HCT116 (cell line): ENCODE data around the gene PBX1. TPM values are rescaled to one million over a fixed set of nuclear protein-coding genes. Genes with fewer than 3 reads are reported as not detected.

Source experiments
- ATAC-seq: fragments of 200-7000 bp; cut with Tn5 transposase; 2 replicates; pipeline ENCODE4 v1.9.1; 2020; ENCODE audit warnings: mild to moderate bottlenecking, moderate library complexity
- BruUV-seq: library from RNA; stranded (reverse); fragments of 400-500 nt; replicated peaks from 2 replicates; lab custom pipeline; 2021; lab: Mats Ljungman, UMichigan
- CTCF ChIA-PET: fragments of 300-600 bp; sonication (Branson Sonifier 250); formaldehyde crosslinking; loops from one replicate; lab custom pipeline; 2021; ENCODE audit warnings: antibody characterized with exemption; lab: Charles Lee
- POLR2A ChIA-PET: fragments of 300-600, 350-600 bp; sonication (Branson Sonifier 250); formaldehyde crosslinking; loops from one replicate; lab custom pipeline; 2021; ENCODE audit warnings: antibody characterized with exemption; lab: Charles Lee
- RAD21 ChIA-PET, 2 experiments: fragments of 300-600 bp; sonication (Branson Sonifier 250); formaldehyde crosslinking; loops; one replicate each; lab custom pipeline; 2023; ENCODE audit warnings: low total read pairs in 2 of 2; ENCODE audit not compliant: uncharacterized antibody in 2 of 2, unreplicated experiment in 2 of 2, low non-redundant PET in 1 of 2; lab: Charles Lee
- DNase-seq: peaks from one replicate; pipeline ENCODE4 v3.0.0-alpha.2; 2010; ENCODE audit warnings: low read depth, low spot score
- H2AFZ ChIP-seq: fragments of 200-600 bp; shearing (Covaris generic), sonication (generic); 2 replicates; pipeline ENCODE4 v1.6.1; 2017; ENCODE audit warnings: low read depth, mixed run types, mixed read lengths, antibody characterized with exemption, low read length; ENCODE audit not compliant: poor library complexity, severe bottlenecking
- H3K27ac ChIP-seq: 2 replicates; pipeline ENCODE4 v1.5.1; 2012; ENCODE audit warnings: low read depth, low read length
- H3K27me3 ChIP-seq: fragments of 200-600 bp; sonication (generic); 2 replicates; pipeline ENCODE4 v1.6.1; 2016; ENCODE audit warnings: mixed run types, low read length, mixed read lengths; ENCODE audit not compliant: insufficient read depth
- H3K36me3 ChIP-seq, 2 experiments: fragments of 200-500 bp in 1 of 2; fragments of 200-600 bp in 1 of 2; sonication (Bioruptor generic) in 1 of 2; sonication (generic) in 1 of 2; 2 replicates each; pipeline versions ENCODE4 v1.5.1 to v1.6.1; 2014 to 2016; ENCODE audit warnings: low read length in 2 of 2, inconsistent platforms in 1 of 2, mixed read lengths in 1 of 2, mixed run types in 1 of 2; ENCODE audit not compliant: insufficient read depth in 2 of 2, control insufficient read depth in 1 of 2
- H3K4me1 ChIP-seq, 2 experiments: fragments of 200-600 bp in 1 of 2; sonication (generic) in 1 of 2; 2 replicates each; pipeline versions ENCODE4 v1.5.1 to v1.6.1; 2012 to 2017; ENCODE audit warnings: low read length in 2 of 2, inconsistent platforms in 1 of 2, mild to moderate bottlenecking in 1 of 2, mixed read lengths in 1 of 2, mixed run types in 1 of 2, moderate library complexity in 1 of 2; ENCODE audit not compliant: insufficient read depth in 2 of 2, control insufficient read depth in 1 of 2
- H3K4me2 ChIP-seq: fragments of 200-600 bp; sonication (generic); 2 replicates; pipeline ENCODE4 v1.6.1; 2017; ENCODE audit warnings: mixed run types, low read length, mixed read lengths
- H3K4me3 ChIP-seq, 2 experiments: fragments of 200-600 bp in 1 of 2; sonication (generic) in 1 of 2; replicated peaks in 1 of 2; 2 replicates each; pipeline ENCODE4 v1.5.1; 2011 to 2016; ENCODE audit warnings: low read length in 2 of 2, control low read depth in 1 of 2, low read depth in 1 of 2, mild to moderate bottlenecking in 1 of 2, mixed read lengths in 1 of 2, mixed run types in 1 of 2
- H3K79me2 ChIP-seq: fragments of 200-600 bp; sonication (generic); 2 replicates; pipeline ENCODE4 v1.6.1; 2017; ENCODE audit warnings: mild to moderate bottlenecking, mixed run types, low read length, moderate library complexity, mixed read lengths; ENCODE audit not compliant: insufficient read depth
- H3K9ac ChIP-seq: fragments of 200-600 bp; sonication (generic); 2 replicates; pipeline ENCODE4 v1.6.1; 2016; ENCODE audit warnings: low read length, mixed read lengths
- H3K9me2 ChIP-seq: fragments of 200-600 bp; sonication (generic), shearing (Covaris generic); 2 replicates; pipeline ENCODE4 v1.6.1; 2017; ENCODE audit warnings: mixed run types, mild to moderate bottlenecking, moderate library complexity; ENCODE audit not compliant: insufficient read depth
- H3K9me3 ChIP-seq, 2 experiments: fragments of 200-500 bp in 1 of 2; fragments of 200-600 bp in 1 of 2; sonication (Bioruptor generic) in 1 of 2; sonication (generic) in 1 of 2; 2 replicates each; pipeline ENCODE4 v1.6.1; 2014 to 2017; ENCODE audit warnings: low read length in 2 of 2, mixed read lengths in 2 of 2, inconsistent platforms in 1 of 2, low read depth in 1 of 2, mild to moderate bottlenecking in 1 of 2, mixed run types in 1 of 2, moderate library complexity in 1 of 2; ENCODE audit not compliant: control insufficient read depth in 1 of 2, insufficient read depth in 1 of 2
- H4K20me1 ChIP-seq: fragments of 200-600 bp; sonication (generic), shearing (Covaris generic); 2 replicates; pipeline ENCODE4 v1.6.1; 2017; ENCODE audit warnings: mixed run types, mild to moderate bottlenecking, moderate library complexity; ENCODE audit not compliant: insufficient read depth
- CBX3 ChIP-seq: IDR thresholded peaks from 2 replicates; pipeline ENCODE4 v1.6.1; 2012; ENCODE audit warnings: low read depth
- CEBPB ChIP-seq: IDR thresholded peaks from 2 replicates; pipeline ENCODE4 v1.6.1; 2012; ENCODE audit warnings: low read depth
- CTCF ChIP-seq, 3 experiments: fragments of 200-600 bp in 1 of 3; sonication (generic) in 1 of 3; IDR thresholded peaks in 2 of 3; conservative IDR thresholded peaks in 1 of 3; 2 replicates each; pipeline ENCODE4 v1.5.1; 2012 to 2017; ENCODE audit warnings: low read depth in 2 of 3, low read length in 2 of 3, antibody characterized with exemption in 1 of 3, borderline replicate concordance in 1 of 3, control low read depth in 1 of 3, mild to moderate bottlenecking in 1 of 3, mixed read lengths in 1 of 3, mixed run types in 1 of 3, moderate library complexity in 1 of 3; ENCODE audit not compliant: insufficient read depth in 1 of 3
- EGR1 ChIP-seq: IDR thresholded peaks from 2 replicates; pipeline ENCODE4 v1.6.1; 2012; ENCODE audit warnings: low read depth
- ELF1 ChIP-seq: IDR thresholded peaks from 2 replicates; pipeline ENCODE4 v1.6.1; 2012; ENCODE audit warnings: low read depth, borderline replicate concordance
- EZH2 ChIP-seq: fragments of 200-600 bp; sonication (generic); IDR thresholded peaks from 2 replicates; pipeline ENCODE4 v1.6.1; 2017; ENCODE audit warnings: antibody characterized with exemption, mixed run types
- EZH2phosphoT487 ChIP-seq: fragments of 200-600 bp; IDR thresholded peaks from 2 replicates; pipeline ENCODE4 v1.6.1; 2018; ENCODE audit warnings: antibody characterized with exemption, borderline replicate concordance
- FOSL1 ChIP-seq: IDR thresholded peaks from 2 replicates; pipeline ENCODE4 v1.6.1; 2012; ENCODE audit warnings: low read depth
- JUND ChIP-seq: IDR thresholded peaks from 2 replicates; pipeline ENCODE4 v1.6.1; 2012
- MAX ChIP-seq: IDR thresholded peaks from 2 replicates; pipeline ENCODE4 v1.6.1; 2012
- POLR2A ChIP-seq: IDR thresholded peaks from 2 replicates; pipeline ENCODE4 v1.7.0; 2011; ENCODE audit warnings: borderline replicate concordance; ENCODE audit not compliant: insufficient read depth, insufficient read length; ENCODE audit errors: extremely low read depth
- POLR2AphosphoS5 ChIP-seq: IDR thresholded peaks from 2 replicates; pipeline ENCODE4 v1.6.1; 2011; ENCODE audit warnings: mild to moderate bottlenecking, low read depth, low read length, moderate library complexity
- RAD21 ChIP-seq: IDR thresholded peaks from 2 replicates; pipeline ENCODE4 v1.6.1; 2012; ENCODE audit warnings: low read depth, mild to moderate bottlenecking
- REST ChIP-seq: IDR thresholded peaks from 2 replicates; pipeline ENCODE4 v1.6.1; 2012; ENCODE audit warnings: low read depth
- SIN3A ChIP-seq: IDR thresholded peaks from 2 replicates; pipeline ENCODE4 v1.6.1; 2012; ENCODE audit warnings: low read depth
- SP1 ChIP-seq: IDR thresholded peaks from 2 replicates; pipeline ENCODE4 v1.6.1; 2012; ENCODE audit warnings: low read depth
- SRF ChIP-seq: IDR thresholded peaks from 2 replicates; pipeline ENCODE4 v1.6.1; 2012; ENCODE audit warnings: low read depth
- TCF7L2 ChIP-seq: IDR thresholded peaks from 2 replicates; pipeline ENCODE4 v1.7.0; 2011; ENCODE audit warnings: borderline replicate concordance, inconsistent platforms; ENCODE audit not compliant: insufficient read depth, insufficient read length; ENCODE audit errors: extremely low read depth
- YY1 ChIP-seq: IDR thresholded peaks from 2 replicates; pipeline ENCODE4 v1.6.1; 2011; ENCODE audit warnings: low read length, low read depth, moderate library complexity, mild to moderate bottlenecking; ENCODE audit not compliant: insufficient replicate concordance; ENCODE audit errors: extremely low read depth
- ZFX ChIP-seq: fragments of 450-650 bp; IDR thresholded peaks from 2 replicates; pipeline ENCODE4 v1.6.1; 2017
- intact Hi-C: fragments of 100-400 bp; cut with micrococcal nuclease; formaldehyde crosslinking; loops from 2 replicates; pipeline ENCODE4 v1.10.0; 2022
- total RNA-seq: library from RNA; stranded (reverse); gene quantifications from one replicate; pipeline ENCODE4 v1.2.1, GENCODE V29; 2021; ENCODE audit not compliant: unreplicated experiment

The PBX1 gene
- total RNA-seq, 1 experiment from 2014 or later, result 29.6 TPM

GRCh38 chr1:164841702-164842465 is 282.9 kb downstream of the PBX1 start:
- H3K27me3 ChIP-seq, result no peaks in the 10 kb centered on the region
- H3K9me2 ChIP-seq, result no peaks in the 10 kb centered on the region
- ATAC-seq (no peak), DNase-seq (no peak)
- H3K4me3 ChIP-seq, result no peak overlapping the region
- intact Hi-C loops, result no loop called here
- H3K9me3 ChIP-seq, result no peaks in the 10 kb centered on the region
- no peaks in the 10 kb centered on the region for H3K79me2 ChIP-seq
- H3K36me3 ChIP-seq, result no peaks in the 10 kb centered on the region
- no peak overlapping the region for H3K9ac ChIP-seq
- BruUV-seq, result no TSS peak
- H4K20me1 ChIP-seq, result no peaks in the 10 kb centered on the region
- no peak overlapping the region for H3K4me2 ChIP-seq
- RAD21 ChIA-PET, result interaction anchor here in 1 of 2 experiments (0.5 kb wide), 1 partner anchor 54 kb away, joined by 3 read pairs; no protein-coding TSS in a partner anchor
- no peaks in the 10 kb centered on the region for H3K4me1 ChIP-seq
- no peak overlapping the region for H3K27ac ChIP-seq
- CTCF ChIA-PET, result no interaction called here
- no peak overlapping the region for H2AFZ ChIP-seq
- POLR2A ChIA-PET, result no interaction called here
- TF ChIP-seq REST (no peak), CEBPB (no peak), JUND (no peak), TCF7L2 (no peak), SRF (no peak), ZFX (no peak), FOSL1 (no peak), ELF1 (no peak), POLR2AphosphoS5 (no peak), POLR2A (no peak), EZH2phosphoT487 (no peak), SP1 (no peak), MAX (no peak), SIN3A (no peak), CBX3 (no peak), YY1 (no peak), EZH2 (no peak), RAD21 (no peak), CTCF (IDR thresholded peaks at IDR 0.05 in 2 of 3, conservative IDR thresholded peaks at IDR 0.05 in 1 of 3; ENCODE audit: borderline replicate concordance in 1 of 3, insufficient read depth in 1 of 3, low read depth in 2 of 3, low read length in 2 of 3) (no peak), EGR1 (no peak)
